ENCODE data around the gene IL18BP.

The IL18BP gene

GRCh38 chr11:72040491-72041363 is 42.0 kb downstream of the IL18BP start:
- Histone ChIP-seq H3K4me1 (ENCODE audit: control insufficient read depth in 5 of 5, insufficient read depth in 5 of 5, low read length in 5 of 5) (peaks cover 26 to 87% (median 74%) of the 10 kb centered on the region in 5 donors), H3K27me3 (ENCODE audit: control insufficient read depth in 5 of 5, insufficient read depth in 4 of 5, low read length in 5 of 5) (no peaks in the 10 kb centered on the region), H3K36me3 (ENCODE audit: control insufficient read depth in 5 of 5, insufficient read depth in 5 of 5, low read length in 5 of 5) (peaks cover 0 to 3% (median under 1%) of the 10 kb centered on the region in 5 donors)

DNA sequence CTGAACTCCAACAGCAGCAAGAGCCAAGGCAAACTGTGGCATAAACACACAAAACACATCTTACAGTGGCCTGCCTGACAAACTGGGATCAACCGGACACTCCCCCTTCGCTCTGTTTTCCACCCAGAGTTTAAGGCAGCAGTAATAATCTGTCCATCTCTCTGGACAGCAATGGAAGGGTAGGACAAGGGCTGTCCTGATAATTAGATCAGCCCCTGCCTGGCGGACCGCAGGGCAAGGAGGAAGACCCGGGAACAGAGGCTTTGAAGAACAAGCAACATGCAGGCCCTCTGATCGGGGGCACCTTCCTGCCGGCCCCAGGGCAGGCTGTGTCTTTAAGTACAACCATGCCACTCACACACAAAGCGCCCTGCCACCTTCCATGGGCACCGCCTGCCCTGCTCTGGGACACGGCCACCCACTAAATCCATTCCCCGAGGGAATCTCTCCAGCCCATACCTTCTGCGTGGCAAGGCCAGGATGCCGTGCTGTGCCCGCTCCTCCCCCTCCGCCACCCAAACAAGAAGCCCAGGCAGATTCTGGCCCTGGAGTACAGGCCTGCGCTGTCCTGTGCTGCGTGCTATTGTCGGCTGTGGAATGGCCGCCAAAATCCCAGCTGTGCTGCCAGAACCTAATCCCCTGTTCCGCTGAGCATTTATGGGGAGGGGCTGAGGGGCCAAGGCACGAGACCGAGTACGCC is 42.8 kb downstream of the IL18BP start:
- peaks cover 27 to 87% (median 76%) of the 10 kb centered on the region in 5 donors for H3K4me1 ChIP-seq (ENCODE audit: control insufficient read depth in 5 of 5, insufficient read depth in 5 of 5, low read length in 5 of 5)

More at GRCh38 chr11:72040491-72041363, 42.0 kb downstream of the IL18BP start:
- no peaks in the 10 kb centered on the region for H3K9me3 ChIP-seq (ENCODE audit: control insufficient read depth in 5 of 5, low read length in 5 of 5)
- H3K4me3 ChIP-seq (ENCODE audit: low read depth in 1 of 5, low read length in 5 of 5) = peak overlapping the region; percentile 74 to 92 (median 87)
- peak overlapping the region; percentile 99 for H3K27ac ChIP-seq (ENCODE audit: low read depth, low read length)
- peak overlapping the region; percentile 82 to 91 (median 85) for H3K9ac ChIP-seq (ENCODE audit: low read length in 5 of 5)

DNA sequence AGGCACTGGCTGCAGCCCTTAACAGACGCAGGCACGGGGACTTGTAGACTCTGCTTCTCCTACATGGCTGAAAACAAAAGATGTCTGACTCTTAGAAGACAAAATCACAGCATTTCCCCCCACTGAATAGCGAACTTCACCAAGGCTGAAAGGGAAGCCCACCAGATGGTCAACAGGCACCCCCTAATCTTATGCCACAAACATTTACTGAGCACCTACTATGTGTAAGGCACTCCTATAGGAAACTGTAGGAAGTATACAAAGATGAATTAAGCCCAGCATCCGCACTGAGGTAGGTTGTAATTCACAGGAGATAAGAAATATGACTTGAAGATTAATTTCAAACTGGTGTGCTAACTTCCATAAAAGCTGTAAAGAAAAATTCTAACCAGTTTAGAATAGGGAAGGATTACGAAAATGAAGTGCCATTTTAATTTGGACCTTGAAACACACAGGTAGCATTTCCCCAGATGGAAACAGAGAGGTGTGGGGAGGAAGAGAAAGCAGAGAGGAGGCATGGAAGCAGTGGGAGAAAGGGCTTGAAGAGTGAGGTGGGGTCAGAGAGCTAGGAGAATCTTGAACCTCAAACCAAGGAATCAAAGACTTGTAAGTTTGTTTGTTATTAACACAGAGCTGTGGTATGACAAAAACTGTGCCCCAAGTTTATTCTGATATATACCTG is 43.5 kb downstream of the IL18BP start:
- Histone ChIP-seq H3K36me3 (ENCODE audit: control insufficient read depth in 5 of 5, insufficient read depth in 5 of 5, low read length in 5 of 5) (no peaks in the 10 kb centered on the region), H3K27ac (ENCODE audit: low read depth, low read length) (peak overlapping the region; percentile 99), H3K9ac (ENCODE audit: low read length in 5 of 5) (peak overlapping the region; percentile 57 to 91 (median 85)), H3K4me3 (ENCODE audit: low read depth in 1 of 5, low read length in 5 of 5) (peak overlapping the region; percentile 74 to 92 (median 87)), H3K27me3 (ENCODE audit: control insufficient read depth in 5 of 5, insufficient read depth in 4 of 5, low read length in 5 of 5) (no peaks in the 10 kb centered on the region), H3K9me3 (ENCODE audit: control insufficient read depth in 5 of 5, low read length in 5 of 5) (no peaks in the 10 kb centered on the region), H3K4me1 (ENCODE audit: control insufficient read depth in 5 of 5, insufficient read depth in 5 of 5, low read length in 5 of 5) (peaks cover 23 to 82% (median 72%) of the 10 kb centered on the region in 5 donors)

More for the DNA sequence above, 42.8 kb downstream of the IL18BP start:
- no peaks in the 10 kb centered on the region for H3K36me3 ChIP-seq (ENCODE audit: control insufficient read depth in 5 of 5, insufficient read depth in 5 of 5, low read length in 5 of 5)
- no peaks in the 10 kb centered on the region for H3K27me3 ChIP-seq (ENCODE audit: control insufficient read depth in 5 of 5, insufficient read depth in 4 of 5, low read length in 5 of 5)
- H3K9me3 ChIP-seq (ENCODE audit: control insufficient read depth in 5 of 5, low read length in 5 of 5) = no peaks in the 10 kb centered on the region
- peak overlapping the region; percentile 99 for H3K27ac ChIP-seq (ENCODE audit: low read depth, low read length)
- H3K9ac ChIP-seq (ENCODE audit: low read length in 5 of 5) = peak overlapping the region; percentile 57 to 91 (median 85)
- H3K4me3 ChIP-seq (ENCODE audit: low read depth in 1 of 5, low read length in 5 of 5) = peak overlapping the region; percentile 74 to 92 (median 87)

DNA sequence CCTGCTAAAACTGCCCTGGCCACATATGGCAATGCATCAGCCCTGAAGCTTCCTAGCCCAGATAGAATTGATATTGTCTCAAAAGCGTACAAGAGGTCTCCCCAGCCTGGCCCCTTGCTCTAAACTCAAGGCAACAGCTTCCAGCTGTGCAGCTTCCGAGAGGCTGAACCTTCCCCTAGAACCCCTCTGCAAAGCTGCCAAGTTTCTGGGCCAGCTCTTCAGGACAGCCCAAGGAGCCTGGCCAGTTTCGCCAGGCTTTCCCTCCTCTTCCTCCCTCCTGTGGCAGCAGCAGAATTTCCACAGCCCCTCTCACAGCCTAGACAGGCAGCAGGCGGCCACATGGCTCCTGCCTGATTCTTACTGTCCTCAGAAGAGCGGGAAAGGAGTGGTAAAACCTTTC is 47.1 kb downstream of the IL18BP start:
- Histone ChIP-seq H3K9me3 (ENCODE audit: control insufficient read depth in 5 of 5, low read length in 5 of 5) (no peaks in the 10 kb centered on the region), H3K4me1 (ENCODE audit: control insufficient read depth in 5 of 5, insufficient read depth in 5 of 5, low read length in 5 of 5) (peaks cover 15 to 63% (median 58%) of the 10 kb centered on the region in 5 donors), H3K4me3 (ENCODE audit: low read depth in 1 of 5, low read length in 5 of 5) (peak overlapping the region in 3 of 5 donors; percentile 15 to 17 (median 16)), H3K27ac (ENCODE audit: low read depth, low read length) (peak overlapping the region; percentile 60), H3K9ac (ENCODE audit: low read length in 5 of 5) (peak overlapping the region in 3 of 5 donors; percentile 12 to 47 (median 32)), H3K27me3 (ENCODE audit: control insufficient read depth in 5 of 5, insufficient read depth in 4 of 5, low read length in 5 of 5) (no peaks in the 10 kb centered on the region), H3K36me3 (ENCODE audit: control insufficient read depth in 5 of 5, insufficient read depth in 5 of 5, low read length in 5 of 5) (peaks cover 0 to 4% (median 0%) of the 10 kb centered on the region in 5 donors)

GRCh38 chr11:72048766-72049460 is 50.2 kb downstream of the IL18BP start:
- H3K36me3 ChIP-seq (ENCODE audit: control insufficient read depth in 5 of 5, insufficient read depth in 5 of 5, low read length in 5 of 5) = peaks cover 0 to 4% (median 0%) of the 10 kb centered on the region in 5 donors
- H3K27ac ChIP-seq (ENCODE audit: low read depth, low read length) = peak overlapping the region; percentile 55
- no peaks in the 10 kb centered on the region for H3K27me3 ChIP-seq (ENCODE audit: control insufficient read depth in 5 of 5, insufficient read depth in 4 of 5, low read length in 5 of 5)
- H3K4me3 ChIP-seq (ENCODE audit: low read depth in 1 of 5, low read length in 5 of 5) = no peak overlapping the region
- H3K4me1 ChIP-seq (ENCODE audit: control insufficient read depth in 5 of 5, insufficient read depth in 5 of 5, low read length in 5 of 5) = peaks cover 13 to 39% (median 39%) of the 10 kb centered on the region in 5 donors
- peak overlapping the region in 3 of 5 donors; percentile 8 to 64 (median 50) for H3K9ac ChIP-seq (ENCODE audit: low read length in 5 of 5)
- H3K9me3 ChIP-seq (ENCODE audit: control insufficient read depth in 5 of 5, low read length in 5 of 5) = no peaks in the 10 kb centered on the region
